Vagina (tissue), 2 donors: ENCODE measurements around the gene CSTPP1.

Experiments
- CTCF ChIP-seq, 3 experiments: fragments of 450-650 bp in 2 of 3; fragments of 200-600 bp in 1 of 3; sonication (generic) in 1 of 3; IDR thresholded peaks; one replicate each; pipeline ENCODE4 v1.5.1; 2017 to 2019; ENCODE audit warnings: antibody characterized with exemption in 3 of 3, mild to moderate bottlenecking in 2 of 3, moderate library complexity in 2 of 3
- POLR2AphosphoS5 ChIP-seq, 2 donors: sonication (generic); formaldehyde crosslinking; IDR thresholded peaks; one replicate each; pipeline ENCODE4 v1.9.0; 2017; ENCODE audit warnings: antibody characterized with exemption in 2 of 2, mild to moderate bottlenecking in 2 of 2, low read depth in 1 of 2; ENCODE audit not compliant: insufficient read depth in 1 of 2

GRCh38 chr11:47127213-47127612 lies 190.7 kb downstream of the CSTPP1 start:
- TF ChIP-seq POLR2AphosphoS5 (IDR thresholded peaks at IDR 0.05; ENCODE audit: insufficient read depth in 1 of 2, low read depth in 1 of 2) = no peak
- no peak for TF ChIP-seq CTCF (IDR thresholded peaks at IDR 0.05)
